Measurements from ENCODE around the gene PRKG1. TPM values are rescaled to one million over a fixed set of nuclear protein-coding genes. Genes with fewer than 3 reads are reported as not detected.

The PRKG1 gene
- polyA plus RNA-seq, 3 donors, result not detected

DNA sequence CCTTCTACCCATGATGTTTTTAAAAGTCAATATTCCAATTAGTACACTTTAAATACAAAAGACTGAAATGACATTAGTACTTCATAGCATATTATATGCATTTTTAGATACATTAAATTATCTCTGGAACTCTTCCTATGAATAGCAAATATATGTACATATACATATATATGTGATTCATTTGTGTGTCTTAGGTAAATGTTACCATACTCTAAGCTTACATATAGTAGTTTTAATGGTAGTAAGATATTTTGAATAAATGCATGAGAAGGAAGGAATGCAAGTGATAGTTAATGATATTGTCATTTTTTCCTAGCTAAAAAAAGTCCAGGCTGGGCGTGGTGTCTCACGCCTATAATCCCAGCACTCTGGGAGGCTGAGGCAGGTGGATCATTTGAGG lies 671.1 kb downstream of the PRKG1 start:
- Histone ChIP-seq H3K36me3 (replicated peaks in 1 of 2; ENCODE audit: control insufficient read depth in 1 of 2, insufficient read depth in 2 of 2, low read length in 2 of 2) (no peaks in the 10 kb centered on the region), H3K27ac (ENCODE audit: low read depth in 1 of 2, low read length in 2 of 2) (no peak overlapping the region), H4K20me1 (ENCODE audit: insufficient read depth, low read length) (no peaks in the 10 kb centered on the region), H2AFZ (ENCODE audit: insufficient read depth, low read depth, low read length, poor library complexity, severe bottlenecking) (no peak overlapping the region), H3K9me3 (replicated peaks in 1 of 2; ENCODE audit: control insufficient read depth in 1 of 2, insufficient read depth in 1 of 2, low read length in 2 of 2) (no peaks in the 10 kb centered on the region), H3K4me3 (replicated peaks in 1 of 3; ENCODE audit: low read depth in 2 of 3, low read length in 3 of 3) (no peak overlapping the region), H3K4me2 (replicated peaks; ENCODE audit: extremely low read depth, low read length, poor library complexity, severe bottlenecking) (no peak overlapping the region), H3K9ac (ENCODE audit: insufficient read depth, low read length, poor library complexity, severe bottlenecking) (no peak overlapping the region), H3K27me3 (ENCODE audit: control insufficient read depth in 2 of 2, insufficient read depth in 2 of 2, low read length in 2 of 2) (no peaks in the 10 kb centered on the region), H3K4me1 (ENCODE audit: control insufficient read depth in 1 of 2, insufficient read depth in 2 of 2, low read length in 2 of 2) (no peaks in the 10 kb centered on the region), H3K79me2 (ENCODE audit: insufficient read depth, low read length) (no peaks in the 10 kb centered on the region)
- no peak overlapping the region for H3K4me3 Mint-ChIP-seq
- WGBS (ENCODE audit: insufficient coverage), result no CpG with 5 or more reads among the region's 2 CpGs
- TF ChIP-seq, protein P1, sequence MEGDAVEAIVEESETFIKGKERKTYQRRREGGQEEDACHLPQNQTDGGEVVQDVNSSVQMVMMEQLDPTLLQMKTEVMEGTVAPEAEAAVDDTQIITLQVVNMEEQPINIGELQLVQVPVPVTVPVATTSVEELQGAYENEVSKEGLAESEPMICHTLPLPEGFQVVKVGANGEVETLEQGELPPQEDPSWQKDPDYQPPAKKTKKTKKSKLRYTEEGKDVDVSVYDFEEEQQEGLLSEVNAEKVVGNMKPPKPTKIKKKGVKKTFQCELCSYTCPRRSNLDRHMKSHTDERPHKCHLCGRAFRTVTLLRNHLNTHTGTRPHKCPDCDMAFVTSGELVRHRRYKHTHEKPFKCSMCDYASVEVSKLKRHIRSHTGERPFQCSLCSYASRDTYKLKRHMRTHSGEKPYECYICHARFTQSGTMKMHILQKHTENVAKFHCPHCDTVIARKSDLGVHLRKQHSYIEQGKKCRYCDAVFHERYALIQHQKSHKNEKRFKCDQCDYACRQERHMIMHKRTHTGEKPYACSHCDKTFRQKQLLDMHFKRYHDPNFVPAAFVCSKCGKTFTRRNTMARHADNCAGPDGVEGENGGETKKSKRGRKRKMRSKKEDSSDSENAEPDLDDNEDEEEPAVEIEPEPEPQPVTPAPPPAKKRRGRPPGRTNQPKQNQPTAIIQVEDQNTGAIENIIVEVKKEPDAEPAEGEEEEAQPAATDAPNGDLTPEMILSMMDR (IDR thresholded peaks at IDR 0.05), result no peak
- H3K27me3 Mint-ChIP-seq (ENCODE audit: low read depth in 3 of 3), result no peaks in the 10 kb centered on the region
- no peak for DNase-seq
- no peak overlapping the region for H3K27ac Mint-ChIP-seq
- peaks cover 0 to 4% (median 0%) of the 10 kb centered on the region in 7 donors for H3K9me3 Mint-ChIP-seq
- H3K4me1 Mint-ChIP-seq, result no peaks in the 10 kb centered on the region
- H3K36me3 Mint-ChIP-seq, result no peaks in the 10 kb centered on the region
- intact Hi-C loops (cut with micrococcal nuclease), result no loop called here

DNA sequence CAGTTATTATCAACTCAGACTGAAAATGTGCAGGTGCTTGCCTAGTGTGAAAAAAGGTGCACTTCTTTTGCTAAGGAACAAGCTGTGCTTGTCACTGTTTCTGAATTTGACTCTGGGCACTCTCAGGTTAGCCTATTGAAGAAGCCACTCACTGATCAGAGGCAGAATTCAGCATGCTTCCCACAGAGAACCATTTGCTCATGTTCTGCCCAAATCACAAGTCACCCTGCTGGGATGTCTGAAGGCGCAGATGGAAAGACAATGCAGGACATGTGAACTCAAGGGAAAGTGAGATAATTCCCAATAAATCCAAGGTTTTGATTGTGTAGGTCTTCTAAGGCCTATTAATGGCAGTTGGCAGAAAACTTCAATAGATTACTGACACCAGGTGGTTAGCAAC lies 672.9 kb downstream of the PRKG1 start:
- Histone ChIP-seq H3K36me3 (replicated peaks in 1 of 2; ENCODE audit: control insufficient read depth in 1 of 2, insufficient read depth in 2 of 2, low read length in 2 of 2) (no peaks in the 10 kb centered on the region), H3K4me1 (ENCODE audit: control insufficient read depth in 1 of 2, insufficient read depth in 2 of 2, low read length in 2 of 2) (no peaks in the 10 kb centered on the region), H3K4me3 (replicated peaks in 1 of 3; ENCODE audit: low read depth in 2 of 3, low read length in 3 of 3) (no peak overlapping the region), H4K20me1 (ENCODE audit: insufficient read depth, low read length) (no peaks in the 10 kb centered on the region), H3K27ac (ENCODE audit: low read depth in 1 of 2, low read length in 2 of 2) (no peak overlapping the region), H3K9ac (ENCODE audit: insufficient read depth, low read length, poor library complexity, severe bottlenecking) (no peak overlapping the region), H2AFZ (ENCODE audit: insufficient read depth, low read depth, low read length, poor library complexity, severe bottlenecking) (no peak overlapping the region), H3K4me2 (replicated peaks; ENCODE audit: extremely low read depth, low read length, poor library complexity, severe bottlenecking) (no peak overlapping the region), H3K9me3 (replicated peaks in 1 of 2; ENCODE audit: control insufficient read depth in 1 of 2, insufficient read depth in 1 of 2, low read length in 2 of 2) (no peaks in the 10 kb centered on the region), H3K79me2 (ENCODE audit: insufficient read depth, low read length) (no peaks in the 10 kb centered on the region), H3K27me3 (ENCODE audit: control insufficient read depth in 2 of 2, insufficient read depth in 2 of 2, low read length in 2 of 2) (no peaks in the 10 kb centered on the region)
- no peak overlapping the region for H3K27ac Mint-ChIP-seq
- H3K27me3 Mint-ChIP-seq (ENCODE audit: low read depth in 3 of 3), result no peaks in the 10 kb centered on the region
- no peak overlapping the region for H3K4me3 Mint-ChIP-seq
- intact Hi-C loops (cut with micrococcal nuclease), result no loop called here
- TF ChIP-seq, protein P1 (IDR thresholded peaks at IDR 0.05), result no peak
- no peak for DNase-seq
- no peaks in the 10 kb centered on the region for H3K4me1 Mint-ChIP-seq
- no peaks in the 10 kb centered on the region for H3K36me3 Mint-ChIP-seq
- peaks cover 0 to 4% (median 0%) of the 10 kb centered on the region in 7 donors for H3K9me3 Mint-ChIP-seq
- 100% methylated on average over 1 of the region's 1 CpG for WGBS (ENCODE audit: insufficient coverage)
